GM21526 (cell line): ENCODE results near the gene BAIAP2.

ENCODE experiments used
- ATAC-seq: cut with Tn5 transposase; IDR thresholded peaks from one replicate; pipeline ENCODE4 v1.9.1; 2021; ENCODE audit warnings: moderate library complexity; ENCODE audit not compliant: unreplicated experiment, low FRiP score

BAIAP2 gene

DNA sequence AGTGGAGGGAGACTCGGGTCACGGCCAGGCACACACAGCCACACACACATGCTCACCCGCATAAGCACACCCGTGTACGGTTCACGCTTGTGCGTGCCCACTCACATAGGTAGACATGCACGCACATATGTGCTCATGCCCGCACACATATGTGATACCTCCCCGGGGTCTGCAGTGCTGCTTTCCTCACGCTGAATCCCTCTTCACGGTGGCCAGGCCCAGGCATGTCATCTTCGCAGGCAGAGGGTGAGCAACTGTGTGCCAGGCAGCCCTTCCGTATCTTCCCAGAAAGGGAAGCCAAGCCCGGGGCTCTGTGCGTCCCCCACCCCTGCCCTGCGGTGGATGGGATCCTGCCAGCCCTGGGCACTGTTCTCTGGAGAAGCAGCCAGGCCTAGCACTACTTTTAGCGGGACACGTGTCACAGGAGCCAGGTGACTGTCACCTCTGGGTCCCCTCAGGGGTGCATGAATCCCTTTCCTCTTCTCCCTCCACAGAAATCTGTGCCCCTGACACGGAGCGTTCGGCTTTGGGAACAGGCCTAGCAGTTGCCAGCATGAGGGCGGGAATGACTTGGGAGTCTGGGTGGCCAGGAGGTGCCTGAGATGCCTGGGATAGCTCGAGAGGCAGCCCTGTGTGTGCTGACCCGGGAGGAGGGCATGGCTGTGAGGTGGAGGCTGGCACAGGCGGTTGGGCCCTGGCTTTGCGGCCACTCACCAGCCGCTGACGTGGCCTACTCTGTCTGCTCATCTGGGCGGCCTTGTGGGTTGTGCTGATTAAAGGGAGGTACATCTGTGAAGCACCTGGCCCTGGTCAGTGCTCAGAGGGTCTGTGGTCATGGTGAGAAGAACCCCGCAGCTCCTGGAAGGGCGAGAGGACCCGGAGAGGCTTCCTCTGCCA, 47.5 kb downstream of the BAIAP2 start:
- no peak for ATAC-seq

DNA sequence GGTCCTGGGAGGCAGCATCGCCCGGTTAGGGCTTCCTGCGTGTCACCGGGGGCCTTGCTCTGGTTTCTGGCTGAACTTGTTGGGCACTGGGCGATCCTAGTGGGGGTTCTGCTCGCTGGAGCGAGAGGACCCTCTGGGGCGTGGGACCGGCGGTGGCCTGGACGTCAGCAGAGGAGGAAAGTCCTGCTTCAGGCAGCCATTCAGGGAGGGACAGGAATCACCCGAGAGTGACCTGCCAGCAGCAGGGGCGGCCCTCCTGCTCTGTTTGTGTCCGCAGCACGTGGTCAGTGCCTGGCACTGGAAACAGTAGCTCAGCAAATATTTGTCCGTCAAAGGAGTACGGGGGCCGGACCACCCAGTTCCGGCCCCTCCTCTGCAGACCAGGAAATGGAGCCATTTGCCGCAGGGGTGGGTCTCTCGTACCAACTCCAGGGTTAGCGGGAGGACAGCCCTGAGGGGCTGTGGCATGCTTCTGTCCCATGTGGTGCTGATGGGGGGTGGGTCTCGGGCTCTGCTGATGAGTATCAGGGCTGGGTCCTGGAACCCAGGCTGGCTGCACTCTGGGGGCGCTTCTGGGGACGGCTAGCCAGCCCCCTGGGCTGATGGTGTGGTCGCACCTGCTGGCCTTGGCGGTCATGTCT, 48.3 kb downstream of the BAIAP2 start:
- ATAC-seq, result no peak

DNA sequence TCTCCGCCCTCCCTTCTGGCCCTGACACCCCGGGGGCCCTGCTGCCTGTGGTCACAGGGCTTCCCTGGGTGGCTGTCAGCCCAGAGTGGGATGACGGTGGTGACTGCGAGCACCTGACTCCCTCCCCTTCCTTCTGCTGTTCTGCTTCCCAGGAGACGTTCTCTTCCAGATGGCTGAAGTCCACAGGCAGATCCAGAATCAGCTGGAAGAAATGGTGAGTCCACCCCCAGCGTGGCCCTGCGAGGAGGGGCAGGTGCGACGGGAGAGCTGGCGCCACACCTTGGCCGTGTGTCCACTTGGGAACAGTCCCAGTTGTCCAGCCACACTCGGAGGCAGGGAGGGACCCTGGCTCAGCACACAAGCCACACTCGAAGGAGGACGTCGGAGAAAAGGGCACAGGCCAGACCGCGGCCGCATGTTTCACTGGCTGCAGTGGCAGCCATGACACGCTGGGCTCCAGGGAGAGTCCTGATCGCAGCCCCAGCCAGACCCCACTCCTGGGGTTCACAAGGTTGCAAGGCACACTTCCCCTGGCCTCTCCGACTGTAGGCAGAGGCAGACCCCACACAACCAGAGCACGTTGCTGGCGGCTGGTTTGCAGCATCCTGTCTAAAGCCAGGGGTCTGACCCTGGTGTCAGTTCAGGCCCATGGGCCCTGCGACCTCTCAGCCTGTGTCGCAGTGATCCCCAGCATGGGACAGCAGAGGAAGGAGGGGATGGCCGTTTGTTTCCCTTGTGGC, 49.9 kb downstream of the BAIAP2 start:
- no peak for ATAC-seq

DNA sequence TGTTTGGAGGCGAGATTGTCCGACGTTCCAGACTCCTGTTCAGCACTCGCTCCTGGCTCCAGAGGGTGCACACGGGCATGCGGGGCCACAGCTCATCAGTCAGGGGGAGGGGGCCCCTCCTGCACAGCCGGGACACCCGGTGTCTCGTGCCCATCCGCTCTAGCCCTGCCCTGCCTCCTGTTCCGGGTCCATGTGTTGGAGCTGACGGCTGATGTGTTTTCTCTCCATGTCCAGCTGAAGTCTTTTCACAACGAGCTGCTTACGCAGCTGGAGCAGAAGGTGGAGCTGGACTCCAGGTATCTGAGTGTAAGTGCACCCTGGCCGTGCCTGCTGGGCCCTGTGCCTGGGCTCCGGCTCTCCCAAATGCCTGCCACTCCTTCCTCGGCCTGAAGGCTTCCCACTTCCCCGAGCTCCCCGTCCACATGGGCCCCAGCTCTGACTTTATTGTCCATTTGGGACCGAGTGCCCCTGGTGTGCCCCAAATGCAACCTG, 50.5 kb downstream of the BAIAP2 start:
- no peak for ATAC-seq

DNA sequence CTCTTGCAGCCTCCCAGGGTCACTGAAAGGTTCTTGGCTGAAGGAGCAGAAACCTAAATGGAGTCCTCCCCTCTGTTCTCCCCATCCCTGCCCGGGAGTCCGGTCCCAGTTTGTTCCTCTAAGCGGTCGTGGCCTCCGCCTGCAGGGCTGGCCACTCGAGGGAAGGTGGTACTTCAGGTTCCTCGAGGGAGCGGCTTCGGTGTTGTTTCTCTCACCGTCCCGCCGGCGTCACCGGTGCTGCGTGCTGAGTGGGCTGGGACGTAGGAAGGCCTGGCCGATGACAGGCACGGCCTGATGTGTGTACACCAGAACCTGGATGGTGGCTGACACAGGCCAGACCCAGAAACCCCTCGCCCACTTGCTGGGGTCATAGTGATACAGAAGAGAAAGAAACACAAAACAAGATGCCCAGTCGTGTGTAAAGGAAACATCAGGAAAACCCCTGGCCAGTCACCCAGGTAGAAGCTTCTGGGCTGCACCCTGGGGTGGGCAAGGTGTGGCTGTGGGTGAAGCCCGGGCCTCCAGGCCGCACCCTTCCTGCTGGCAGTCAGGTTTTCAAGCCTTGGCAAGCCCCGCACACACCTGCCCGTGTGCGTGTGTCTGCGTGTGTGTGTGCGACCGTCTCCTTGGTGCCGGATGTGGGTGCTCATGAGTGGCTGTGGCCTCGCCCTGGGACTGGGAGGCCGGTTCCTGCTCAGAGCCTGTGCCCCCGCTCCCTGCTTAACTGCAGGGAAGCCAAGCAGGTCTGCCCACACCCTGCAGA, 52.0 kb downstream of the BAIAP2 start:
- no peak for ATAC-seq

DNA sequence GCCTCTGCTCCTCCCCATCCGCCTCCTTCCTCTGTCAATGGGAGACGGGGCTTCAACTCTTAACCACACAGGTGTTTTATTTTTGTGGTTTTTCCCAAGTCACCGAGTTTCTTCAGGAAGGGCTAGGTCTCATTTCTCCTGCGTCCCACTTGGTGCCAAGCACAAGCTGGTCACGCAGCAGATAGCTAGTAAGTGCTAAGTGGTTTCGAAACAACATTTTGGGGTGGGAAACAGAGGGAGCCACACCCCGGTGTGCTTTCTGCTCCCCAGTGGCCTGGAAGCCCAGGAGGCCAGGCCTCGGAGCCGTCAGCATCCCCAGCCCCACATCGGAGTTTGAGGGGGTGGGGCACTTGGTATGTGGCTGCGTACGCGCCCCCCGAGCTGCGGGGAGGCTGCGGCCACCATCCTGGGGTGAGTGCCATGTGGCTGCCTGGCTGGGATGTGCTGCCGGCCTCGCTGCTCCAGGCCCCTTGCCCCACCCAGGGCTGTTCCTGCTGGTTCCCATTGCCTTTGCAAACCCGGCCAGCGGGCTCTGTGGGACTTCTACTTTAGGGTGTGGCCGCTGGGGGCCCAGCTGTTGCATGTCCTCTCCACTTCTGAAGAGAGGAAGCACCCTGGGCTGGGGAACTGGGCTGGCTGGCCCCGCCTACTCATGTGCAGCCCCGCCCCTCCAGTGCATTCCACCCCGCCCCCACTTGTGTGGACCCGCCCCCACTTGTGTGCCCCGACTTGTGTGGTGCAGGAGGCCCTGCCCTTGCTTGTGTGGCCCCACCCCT, 55.6 kb downstream of the BAIAP2 start:
- ATAC-seq, result no peak

DNA sequence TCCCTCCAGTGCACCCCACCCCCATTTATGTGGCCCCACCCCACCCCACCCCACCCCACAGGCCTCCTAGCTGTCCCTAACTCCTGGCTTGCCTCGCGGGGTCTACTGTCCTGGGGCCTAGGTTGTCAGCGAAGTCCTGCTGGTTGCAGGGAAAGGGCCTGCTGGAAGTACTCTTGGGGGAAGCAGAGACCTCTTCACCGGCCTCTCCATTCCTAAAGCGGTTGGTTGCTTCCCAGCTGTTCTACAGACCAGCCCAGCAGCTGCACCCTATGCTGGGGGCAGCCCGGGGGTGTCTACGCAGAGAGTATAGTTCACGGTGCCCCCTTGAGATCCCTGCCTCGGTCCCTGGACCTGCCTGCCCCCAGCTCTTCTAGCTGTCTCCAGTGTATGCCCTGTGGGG, 56.2 kb downstream of the BAIAP2 start:
- ATAC-seq, result no peak

DNA sequence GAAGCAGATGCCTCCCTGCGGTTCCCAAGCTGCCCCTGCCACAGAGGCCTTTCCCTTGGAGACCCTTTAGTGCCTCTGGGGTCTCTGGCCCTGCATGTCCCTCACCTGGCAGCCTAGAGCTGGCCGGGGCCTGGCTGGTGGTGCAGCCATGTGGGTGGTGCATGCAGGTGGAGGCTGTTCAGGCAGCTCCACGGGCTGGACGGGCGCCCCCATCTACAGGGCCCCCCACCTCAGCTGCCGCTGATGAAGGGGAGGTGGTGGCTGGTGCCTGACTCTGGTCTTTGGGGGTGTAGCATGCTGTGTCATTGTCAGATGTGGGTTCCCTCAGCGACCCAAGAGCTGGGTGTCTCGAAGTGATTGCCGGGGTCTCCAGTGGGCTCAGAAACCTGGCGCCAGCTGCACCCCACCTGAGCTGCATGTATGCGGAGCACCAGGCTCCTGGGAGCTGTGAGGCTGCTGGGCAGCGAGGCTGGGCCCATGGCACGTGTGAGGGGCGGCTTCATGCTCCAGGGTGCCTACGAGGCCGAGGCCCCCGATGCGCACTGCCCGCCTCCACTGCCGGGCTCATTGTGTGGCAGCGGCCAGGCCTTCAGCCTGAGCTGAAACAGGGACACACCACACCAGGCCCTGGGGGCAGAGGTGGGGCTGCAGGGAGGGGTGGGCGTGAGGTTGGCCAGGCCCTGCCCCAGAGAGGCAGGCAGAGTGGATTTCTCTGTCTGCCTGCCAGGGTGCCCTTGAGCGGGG, 57.0 kb downstream of the BAIAP2 start:
- no peak for ATAC-seq

DNA sequence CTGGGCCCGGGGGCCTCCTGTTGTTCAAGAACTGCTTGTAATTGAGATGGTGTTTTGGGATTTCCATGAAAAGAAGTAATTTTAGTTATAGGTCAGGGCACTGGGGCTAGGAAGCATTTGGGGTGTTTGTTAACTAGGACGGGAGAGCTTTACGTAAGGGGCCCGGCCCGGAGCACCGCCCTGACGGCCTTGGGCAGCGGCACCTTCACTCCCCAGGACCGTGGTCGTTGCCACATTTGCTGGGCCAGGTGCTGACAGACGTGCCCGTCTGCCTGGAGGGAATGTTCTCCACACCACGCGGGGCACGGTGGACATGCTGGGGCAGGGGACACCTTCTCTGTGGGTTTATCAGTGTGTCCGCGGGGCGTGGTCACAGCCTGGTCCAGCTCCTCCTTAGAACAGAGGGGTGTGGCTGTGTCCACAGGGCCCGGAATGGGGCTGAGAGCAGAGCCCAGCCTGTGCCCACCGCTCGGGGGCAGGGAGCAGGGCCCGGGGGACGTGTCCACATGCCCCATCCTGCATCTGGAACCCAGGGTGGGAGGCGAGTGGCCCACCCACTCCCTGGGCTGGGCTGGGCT, 57.7 kb downstream of the BAIAP2 start:
- no peak for ATAC-seq

DNA sequence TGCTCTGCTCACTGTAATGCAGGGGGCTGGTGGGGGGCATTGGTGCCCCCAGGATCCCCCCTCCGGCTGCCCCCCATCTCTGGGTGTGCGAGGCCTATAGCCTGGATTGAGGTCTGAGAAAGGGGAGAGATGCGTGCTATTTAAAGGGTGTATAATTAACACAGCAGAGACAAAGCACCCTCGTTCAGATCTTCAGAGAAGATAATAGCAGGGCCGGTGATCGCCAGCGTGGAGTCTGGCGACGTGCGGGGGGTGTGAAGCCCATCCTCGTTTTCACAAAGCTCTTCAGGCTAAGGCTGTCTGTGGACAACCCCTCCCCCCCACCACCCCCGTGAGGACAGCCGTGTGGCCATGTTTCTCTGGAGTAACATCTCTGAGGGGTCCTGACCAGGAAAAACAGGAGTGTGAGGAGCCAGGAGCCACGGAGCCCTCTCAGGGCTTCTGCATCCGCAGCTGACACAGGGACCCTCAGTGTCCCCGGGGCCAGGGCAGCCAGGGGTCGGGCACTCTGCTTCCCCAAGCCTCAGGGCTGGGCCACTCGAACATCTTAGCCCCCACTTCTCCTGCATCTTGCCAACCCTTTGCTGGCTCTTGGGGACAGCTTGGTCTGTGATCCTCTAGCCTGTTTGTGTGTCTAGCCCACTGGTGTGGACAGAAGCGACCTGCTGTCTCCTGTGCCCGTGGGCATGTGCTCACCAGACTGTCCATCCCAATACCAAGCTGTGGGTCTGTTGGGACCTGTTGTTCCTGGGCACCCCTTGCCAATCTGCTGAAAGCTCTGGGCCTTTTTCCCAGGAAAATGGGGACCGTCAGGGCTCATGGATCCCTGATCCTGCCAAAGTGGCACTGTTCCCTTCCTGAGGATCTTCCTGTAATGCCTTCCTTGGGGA, 58.9 kb downstream of the BAIAP2 start:
- ATAC-seq, result no peak

DNA sequence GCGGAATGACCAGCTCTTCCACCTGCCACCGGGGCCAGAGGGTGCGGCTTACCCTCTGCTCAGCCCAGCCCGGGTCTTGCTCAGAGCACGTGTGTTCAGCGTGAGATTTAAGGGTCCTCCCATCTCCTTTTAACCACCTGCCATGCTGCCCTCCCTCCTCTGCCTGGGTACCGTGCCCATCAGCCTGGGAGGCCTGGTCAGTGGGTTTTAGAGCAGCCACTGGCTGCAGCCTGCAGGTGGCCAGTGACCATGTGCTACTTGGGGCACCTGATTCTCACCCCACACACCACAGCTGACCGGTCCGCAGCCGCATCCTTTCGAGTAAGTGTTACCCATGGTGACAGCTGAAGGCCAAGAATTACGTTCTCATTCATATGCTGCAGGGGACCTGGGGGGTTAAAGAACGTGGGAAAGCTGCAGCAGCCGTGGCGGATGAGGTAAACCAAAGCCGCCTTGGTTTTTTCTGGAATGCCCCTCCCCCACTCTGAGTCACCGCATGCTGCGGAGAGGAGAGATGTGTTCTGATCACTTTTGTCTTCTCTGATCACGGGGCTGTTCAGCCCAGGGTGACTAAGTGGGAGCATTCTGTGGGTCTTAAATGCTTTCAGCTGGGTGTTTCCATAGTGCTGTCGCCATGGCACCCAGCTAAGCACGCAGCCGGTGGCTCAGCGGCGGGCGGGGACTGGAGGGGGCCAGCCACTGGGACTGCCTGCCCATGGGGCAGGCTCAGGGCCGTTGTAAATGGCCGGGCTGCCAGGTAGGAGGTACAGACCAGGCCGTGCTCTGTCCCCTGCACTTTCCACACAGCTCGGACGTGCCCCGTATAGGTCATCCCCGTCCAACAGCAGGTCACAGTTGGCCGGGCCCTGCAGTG, 59.8 kb downstream of the BAIAP2 start:
- ATAC-seq, result no peak

DNA sequence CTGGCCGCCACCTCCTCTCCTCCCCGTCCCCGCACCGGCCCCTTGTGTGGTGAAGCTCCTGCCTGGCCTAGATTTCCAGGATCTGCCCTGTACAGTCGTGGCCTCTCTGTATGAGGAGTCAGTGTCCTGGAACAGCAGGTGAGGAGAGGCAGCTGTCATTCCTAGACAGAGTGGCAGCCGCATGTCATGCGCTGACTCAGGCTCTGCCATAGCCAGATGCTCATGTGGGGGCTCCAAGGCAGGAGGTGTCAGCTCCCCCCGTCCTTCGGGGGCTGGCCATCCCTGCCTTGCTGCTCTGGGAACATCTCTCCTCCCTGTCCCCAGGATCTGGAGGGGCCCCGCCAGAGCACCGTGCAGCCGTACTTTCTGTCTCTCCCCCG, 60.4 kb downstream of the BAIAP2 start:
- no peak for ATAC-seq

DNA sequence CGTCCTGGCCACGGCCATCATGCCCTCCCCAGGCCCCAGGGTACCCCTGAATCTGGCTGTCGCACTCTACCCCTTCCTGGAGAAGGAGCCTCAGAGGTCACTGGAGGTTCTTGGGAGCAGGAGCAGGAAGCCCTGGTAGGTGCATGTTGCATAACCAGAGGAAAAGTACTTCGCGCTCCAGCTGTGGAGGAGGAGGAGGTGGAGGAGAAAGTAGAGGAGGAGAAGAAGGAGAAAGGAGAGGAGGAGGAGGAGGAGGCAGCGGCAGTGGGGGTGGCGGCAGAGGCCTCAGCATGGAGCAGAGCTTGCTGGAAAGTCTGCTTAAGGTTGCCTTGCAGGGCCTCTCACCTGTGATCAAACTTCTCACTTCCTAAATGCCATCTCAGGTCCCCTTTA, 61.8 kb downstream of the BAIAP2 start:
- no peak for ATAC-seq

DNA sequence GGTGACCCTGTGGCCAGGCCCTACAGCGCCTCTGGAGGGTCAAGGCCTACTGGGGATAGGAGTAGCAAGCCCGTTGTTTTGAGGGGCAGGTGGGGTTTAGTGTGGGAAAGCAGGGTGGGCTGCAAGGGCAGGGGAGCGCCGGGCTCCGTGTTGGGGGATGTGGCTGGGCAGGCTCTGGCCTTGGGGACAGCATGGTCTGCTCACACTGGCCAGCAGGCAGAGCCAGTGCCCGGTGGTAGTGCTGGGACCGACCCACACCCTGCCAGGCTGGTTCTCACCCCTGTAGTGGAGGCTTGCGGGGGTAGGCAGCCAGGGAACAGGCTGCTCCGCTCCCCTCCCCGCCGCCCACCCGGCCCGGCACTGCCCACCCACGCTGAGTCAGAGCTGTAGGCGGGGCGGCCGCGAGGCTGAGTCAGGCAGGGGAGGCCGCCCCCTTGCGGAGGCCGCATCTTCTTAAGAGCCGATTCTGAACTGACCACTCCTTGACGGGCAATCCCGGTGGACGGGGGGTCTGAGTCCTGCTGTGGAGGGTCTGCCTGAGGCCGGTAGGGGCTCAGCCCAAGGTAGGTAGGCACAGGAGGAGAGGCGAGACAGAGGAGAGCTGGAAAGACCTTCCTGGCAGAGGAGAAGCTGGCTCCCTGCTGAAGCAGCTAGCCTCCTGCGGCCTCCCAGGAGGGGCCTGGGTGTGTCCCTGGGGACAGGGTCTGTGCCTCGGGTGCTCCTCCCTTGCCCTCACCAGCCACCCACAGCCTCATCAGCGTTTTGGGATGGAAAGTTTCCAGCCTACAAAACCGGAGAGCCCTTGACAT, 62.4 kb downstream of the BAIAP2 start:
- ATAC-seq, result no peak

DNA sequence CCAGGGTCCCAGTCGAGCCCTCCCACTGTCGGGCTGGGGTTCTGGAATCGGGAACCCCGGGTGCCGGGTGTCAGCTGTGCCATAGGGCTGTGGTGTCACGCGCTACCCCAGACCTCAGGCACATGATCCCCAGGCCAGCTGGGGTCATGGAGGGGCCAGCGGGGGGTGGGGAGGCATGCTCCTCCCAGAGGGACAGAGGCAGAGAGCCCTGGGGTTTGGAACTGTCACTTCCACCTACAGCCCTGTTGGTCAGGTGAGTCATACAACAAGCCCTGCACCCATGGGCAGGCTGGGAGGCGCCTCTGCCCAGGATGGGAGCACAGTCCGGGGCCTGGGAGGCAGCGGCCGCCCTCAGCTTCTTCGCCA, 63.0 kb downstream of the BAIAP2 start:
- no peak for ATAC-seq

DNA sequence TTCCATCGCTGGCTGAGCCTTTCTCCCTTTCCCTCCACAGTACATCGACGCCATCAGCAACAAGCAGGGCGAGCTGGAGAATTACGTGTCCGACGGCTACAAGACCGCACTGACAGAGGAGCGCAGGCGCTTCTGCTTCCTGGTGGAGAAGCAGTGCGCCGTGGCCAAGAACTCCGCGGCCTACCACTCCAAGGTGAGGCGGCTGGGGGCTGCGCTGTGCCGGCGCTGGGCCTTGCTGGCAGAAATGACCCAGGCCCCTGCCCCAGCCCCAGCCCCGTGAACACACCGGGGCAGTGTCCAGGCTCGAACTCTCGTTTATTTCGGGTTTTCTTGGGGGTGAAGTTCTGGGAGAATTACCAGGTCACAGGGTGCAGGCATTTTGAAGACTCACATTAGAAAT, 64.9 kb downstream of the BAIAP2 start:
- no peak for ATAC-seq
